Common myeloid progenitor, CD34-positive (primary cell): ENCODE results near the gene MYO1B.

ENCODE experiments used
- CTCF ChIA-PET: fragments of 350-600 bp; sonication (Branson Sonifier 250); formaldehyde crosslinking; loops from one replicate; lab custom pipeline; 2021; ENCODE audit warnings: antibody characterized with exemption; lab: Charles Lee
- POLR2A ChIA-PET: fragments of 350-600 bp; sonication (Branson Sonifier 250); formaldehyde crosslinking; loops from one replicate; lab custom pipeline; 2021; ENCODE audit warnings: antibody characterized with exemption; lab: Charles Lee
- DNase-seq, 3 donors: peaks; one replicate each; pipeline versions ENCODE4 v3.0.0 to v3.0.0-alpha.2; 2013
- H3K27ac ChIP-seq, 2 experiments: 1 replicate in 1 of 2; 2 replicates in 1 of 2; pipeline ENCODE4 v1.7.0; 2013; ENCODE audit warnings: inconsistent platforms in 2 of 2, low read length in 2 of 2, mild to moderate bottlenecking in 2 of 2, low read depth in 1 of 2, moderate library complexity in 1 of 2; ENCODE audit not compliant: severe bottlenecking in 2 of 2, insufficient read depth in 1 of 2, poor library complexity in 1 of 2
- H3K27me3 ChIP-seq, 5 experiments: replicated peaks in 2 of 5; 1 replicate in 3 of 5; 2 replicates in 2 of 5; pipeline versions ENCODE4 v1.6.1 to v1.7.0; 2013; ENCODE audit warnings: low read length in 4 of 5, mild to moderate bottlenecking in 2 of 5, moderate library complexity in 2 of 5, inconsistent platforms in 1 of 5; ENCODE audit not compliant: insufficient read depth in 5 of 5, control insufficient read depth in 4 of 5
- H3K36me3 ChIP-seq, 4 experiments: 1 replicate in 2 of 4; 2 replicates in 2 of 4; pipeline versions ENCODE4 v1.6.1 to v1.7.0; 2013; ENCODE audit warnings: low read length in 3 of 4, control low read depth in 1 of 4, mild to moderate bottlenecking in 1 of 4; ENCODE audit not compliant: control insufficient read depth in 4 of 4, insufficient read depth in 4 of 4
- H3K4me1 ChIP-seq, 4 experiments: 1 replicate in 3 of 4; 2 replicates in 1 of 4; pipeline versions ENCODE4 v1.6.1 to v1.7.1; 2013; ENCODE audit warnings: low read length in 3 of 4, mild to moderate bottlenecking in 3 of 4, control low read depth in 1 of 4, inconsistent platforms in 1 of 4, moderate library complexity in 1 of 4; ENCODE audit not compliant: control insufficient read depth in 4 of 4, insufficient read depth in 4 of 4; ENCODE audit errors: control extremely low read depth in 1 of 4
- H3K4me3 ChIP-seq, 7 experiments: 1 replicate in 4 of 7; 2 replicates in 3 of 7; pipeline versions ENCODE4 v1.5.1 to v1.7.0; 2013; ENCODE audit warnings: mild to moderate bottlenecking in 7 of 7, low read length in 6 of 7, moderate library complexity in 6 of 7, inconsistent platforms in 2 of 7, low read depth in 2 of 7, control low read depth in 1 of 7; ENCODE audit not compliant: insufficient read depth in 4 of 7, control insufficient read depth in 1 of 7; ENCODE audit errors: extremely low read depth in 1 of 7
- H3K9me3 ChIP-seq, 5 experiments: 1 replicate in 4 of 5; 2 replicates in 1 of 5; pipeline versions ENCODE4 v1.6.1 to v1.7.1; 2013; ENCODE audit warnings: low read length in 4 of 5, mild to moderate bottlenecking in 2 of 5, inconsistent platforms in 1 of 5, low read depth in 1 of 5, moderate library complexity in 1 of 5; ENCODE audit not compliant: control insufficient read depth in 4 of 5, insufficient read depth in 2 of 5; ENCODE audit errors: control extremely low read depth in 1 of 5
- WGBS: methylation state at CpG from one replicate; pipeline ENCODE4 v1.1.5; 2013; ENCODE audit not compliant: insufficient coverage; 5-methylcytosine and 5-hydroxymethylcytosine counted together

MYO1B gene

GRCh38 chr2:191318037-191318728, 73.0 kb downstream of the MYO1B start:
- no peak for DNase-seq
- H3K9me3 ChIP-seq = no peaks in the 10 kb centered on the region
- 88% methylated on average over 3 of the region's 4 CpGs for WGBS
- ChIA-PET POLR2A (no interaction called here), CTCF (interaction anchor here (1.4 to 1.5 kb wide), 2 partner anchors 15 to 78 kb away, joined by 3 to 7 read pairs; no protein-coding TSS in a partner anchor)
- no peak overlapping the region for H3K27ac ChIP-seq
- H3K27me3 ChIP-seq = no peaks in the 10 kb centered on the region
- H3K4me3 ChIP-seq = no peak overlapping the region
- H3K36me3 ChIP-seq = no peaks in the 10 kb centered on the region
- H3K4me1 ChIP-seq = peaks cover 11 to 40% (median 26%) of the 10 kb centered on the region in 4 experiments

DNA sequence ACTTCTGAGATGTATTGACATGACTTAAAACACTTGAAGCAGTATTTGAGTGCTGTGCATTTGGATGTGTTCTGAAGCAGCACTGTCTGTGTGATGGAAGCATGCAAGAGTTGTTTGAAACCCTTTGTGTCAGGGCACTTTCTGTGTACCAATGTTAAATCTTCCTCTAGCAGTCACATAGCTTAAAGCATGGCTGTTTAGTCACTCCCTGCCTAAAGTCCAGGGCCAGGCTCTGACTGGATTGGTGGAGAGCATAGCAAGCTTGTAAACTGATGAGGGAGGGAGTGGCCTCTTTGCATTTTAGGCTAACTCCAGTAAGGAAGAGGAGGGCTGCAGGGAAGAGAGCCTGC, 73.5 kb downstream of the MYO1B start:
- Histone ChIP-seq H3K9me3 (no peaks in the 10 kb centered on the region), H3K27ac (no peak overlapping the region), H3K4me3 (no peak overlapping the region), H3K27me3 (no peaks in the 10 kb centered on the region), H3K4me1 (peaks cover 11 to 44% (median 27%) of the 10 kb centered on the region in 4 experiments), H3K36me3 (no peaks in the 10 kb centered on the region)
- ChIA-PET POLR2A (no interaction called here), CTCF (interaction anchor here (1.4 kb wide), 1 partner anchor 78 kb away, joined by 3 read pairs; no protein-coding TSS in a partner anchor)
- DNase-seq = no peak

- 100% methylated on average over 2 of the region's 2 CpGs for WGBS
- Histone ChIP-seq H3K9me3 (peaks cover 0 to 3% (median 0%) of the 10 kb centered on the region in 5 experiments), H3K4me3 (no peak overlapping the region), H3K27ac (no peak overlapping the region), H3K4me1 (peaks cover 11 to 44% (median 27%) of the 10 kb centered on the region in 4 experiments), H3K36me3 (no peaks in the 10 kb centered on the region), H3K27me3 (no peaks in the 10 kb centered on the region)
- no peak for DNase-seq
- CTCF ChIA-PET = no interaction called here
- POLR2A ChIA-PET = no interaction called here
These were observed 74.0 kb downstream of the MYO1B start for GRCh38 chr2:191319186-191319585.

DNA sequence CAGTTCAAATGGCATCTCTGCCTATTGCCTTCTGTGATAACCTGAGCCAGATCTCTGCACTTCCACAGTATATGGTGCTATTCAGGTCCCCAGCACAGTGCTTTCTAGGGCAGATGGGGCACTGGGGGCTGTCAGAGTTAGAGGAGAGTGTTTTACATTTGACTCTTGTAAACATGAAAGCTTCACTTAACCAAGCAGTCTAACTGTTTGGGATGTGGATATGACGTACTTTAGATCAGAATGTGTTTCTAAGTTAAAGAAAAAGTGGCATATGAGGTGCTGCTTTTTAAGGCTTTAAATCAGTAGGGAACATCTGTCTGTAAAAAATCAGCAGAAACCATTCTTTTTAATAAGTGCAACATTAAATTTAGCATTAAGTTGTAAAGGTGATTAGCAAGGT, 75.7 kb downstream of the MYO1B start:
- no CpG with 5 or more reads among the region's 1 CpG for WGBS
- H3K36me3 ChIP-seq = no peaks in the 10 kb centered on the region
- no peaks in the 10 kb centered on the region for H3K27me3 ChIP-seq
- ChIA-PET POLR2A (no interaction called here), CTCF (interaction anchor here (0.6 to 1.7 kb wide), 4 partner anchors 10 to 1056 kb away, joined by 3 to 4 read pairs (median 4); no protein-coding TSS in a partner anchor)
- no peak overlapping the region for H3K4me3 ChIP-seq
- H3K27ac ChIP-seq = no peak overlapping the region
- H3K9me3 ChIP-seq = peaks cover 0 to 4% (median 3%) of the 10 kb centered on the region in 5 experiments
- H3K4me1 ChIP-seq = peaks cover 11 to 40% (median 27%) of the 10 kb centered on the region in 4 experiments
- no peak for DNase-seq

DNA sequence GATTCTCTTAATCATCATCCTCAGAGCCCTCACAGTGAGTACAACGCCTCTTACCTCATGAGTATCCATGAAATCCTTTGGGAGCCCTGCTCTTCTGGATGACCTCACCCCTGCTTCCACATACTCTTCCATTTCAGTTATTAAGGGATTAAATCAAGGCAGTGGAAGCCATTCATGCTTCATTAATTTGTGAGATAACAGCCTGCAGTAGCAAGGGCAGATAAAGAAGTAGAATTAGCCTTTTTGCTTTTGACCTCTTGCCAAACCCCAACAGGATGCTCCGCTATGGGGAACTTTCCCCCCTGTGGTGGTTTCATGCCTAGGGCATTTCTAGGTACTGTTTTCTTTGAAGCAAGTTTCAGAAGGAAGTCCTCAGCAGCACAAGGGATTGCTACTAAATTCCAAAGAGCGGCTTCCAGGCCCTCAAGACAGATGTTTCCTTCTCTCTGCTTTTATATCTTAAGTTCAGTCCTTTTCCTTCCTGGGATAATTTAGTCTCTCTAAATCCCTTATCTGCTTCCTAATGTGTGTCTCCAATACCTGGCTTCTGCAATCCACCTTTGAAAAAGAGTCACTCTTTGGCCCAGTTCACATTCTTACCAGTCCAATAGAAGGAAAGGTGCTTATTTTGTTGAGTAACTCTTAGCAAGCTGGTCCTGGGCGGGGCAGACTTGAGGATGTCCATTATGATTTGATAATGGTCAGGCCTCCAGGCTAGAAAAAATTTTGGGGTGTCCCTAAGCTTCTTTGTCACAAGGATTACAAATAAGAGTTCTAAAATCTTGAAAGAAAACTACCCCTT, 76.9 kb downstream of the MYO1B start:
- Histone ChIP-seq H3K4me3 (peak overlapping the region in 2 of 7 experiments; percentile 7 to 10), H3K4me1 (peaks cover 11 to 40% (median 27%) of the 10 kb centered on the region in 4 experiments), H3K27me3 (no peaks in the 10 kb centered on the region), H3K9me3 (peaks cover 0 to 4% (median 3%) of the 10 kb centered on the region in 5 experiments), H3K27ac (peak overlapping the region in 1 of 2 experiments; percentile 15), H3K36me3 (no peaks in the 10 kb centered on the region)
- POLR2A ChIA-PET = no interaction called here
- 20% methylated on average over 3 of the region's 4 CpGs for WGBS
- DNase-seq = peak; percentile 74 to 91 (median 91)
- CTCF ChIA-PET = interaction anchor here (0.9 to 1.7 kb wide), 4 partner anchors 11 to 264 kb away, joined by 3 to 4 read pairs (median 3); no protein-coding TSS in a partner anchor

- 20% methylated on average over 1 of the region's 2 CpGs for WGBS
- Histone ChIP-seq H3K27ac (no peak overlapping the region), H3K9me3 (peaks cover 0 to 4% (median 3%) of the 10 kb centered on the region in 5 experiments), H3K4me1 (peaks cover 11 to 40% (median 27%) of the 10 kb centered on the region in 4 experiments), H3K4me3 (no peak overlapping the region), H3K27me3 (no peaks in the 10 kb centered on the region), H3K36me3 (no peaks in the 10 kb centered on the region)
- peak in 1 of 3 donors; percentile 16 for DNase-seq
- CTCF ChIA-PET = interaction anchor here (1.0 kb wide), 1 partner anchor 57 kb away, joined by 3 read pairs; no protein-coding TSS in a partner anchor
- POLR2A ChIA-PET = no interaction called here
These were observed 77.8 kb downstream of the MYO1B start for GRCh38 chr2:191322828-191323506.
